Peyer's patch (tissue), 4 donors: ENCODE data around the gene MAP3K15.

ENCODE experiments used
- POLR2A ChIP-seq, 2 donors: fragments of 450-650 bp; IDR thresholded peaks; one replicate each; pipeline ENCODE4 v1.5.1; 2017; ENCODE audit warnings: antibody characterized with exemption in 2 of 2, mild to moderate bottlenecking in 2 of 2, moderate library complexity in 2 of 2
- TF ChIP-seq, protein P1 (sequence below), 6 experiments: fragments of 450-650 bp in 4 of 6; fragments of 200-600 bp in 2 of 6; sonication (generic) in 1 of 6; IDR thresholded peaks; one replicate each; pipeline ENCODE4 v1.5.1; 2017 to 2019; ENCODE audit warnings: antibody characterized with exemption in 6 of 6, mild to moderate bottlenecking in 3 of 6, moderate library complexity in 1 of 6

DNA sequence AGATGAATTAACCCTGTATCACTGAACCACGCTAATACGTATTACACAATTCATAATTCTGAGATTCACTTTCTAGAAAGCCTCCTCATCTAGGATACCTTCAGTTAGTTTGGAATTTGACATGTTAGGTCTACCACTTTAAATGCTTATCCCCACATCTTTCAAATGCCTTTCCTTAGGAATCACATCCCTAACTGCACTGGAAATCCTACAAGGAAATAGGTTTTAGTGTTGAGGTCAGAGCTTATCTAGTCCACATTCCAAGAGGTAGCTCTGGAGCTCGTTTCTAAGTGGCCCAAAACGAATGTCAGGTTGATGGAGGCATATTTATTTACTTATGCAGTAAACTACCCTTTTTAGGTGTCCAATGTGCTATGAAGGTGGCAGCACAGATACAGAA lies 153.6 kb downstream of the MAP3K15 start:
- TF ChIP-seq, protein P1, sequence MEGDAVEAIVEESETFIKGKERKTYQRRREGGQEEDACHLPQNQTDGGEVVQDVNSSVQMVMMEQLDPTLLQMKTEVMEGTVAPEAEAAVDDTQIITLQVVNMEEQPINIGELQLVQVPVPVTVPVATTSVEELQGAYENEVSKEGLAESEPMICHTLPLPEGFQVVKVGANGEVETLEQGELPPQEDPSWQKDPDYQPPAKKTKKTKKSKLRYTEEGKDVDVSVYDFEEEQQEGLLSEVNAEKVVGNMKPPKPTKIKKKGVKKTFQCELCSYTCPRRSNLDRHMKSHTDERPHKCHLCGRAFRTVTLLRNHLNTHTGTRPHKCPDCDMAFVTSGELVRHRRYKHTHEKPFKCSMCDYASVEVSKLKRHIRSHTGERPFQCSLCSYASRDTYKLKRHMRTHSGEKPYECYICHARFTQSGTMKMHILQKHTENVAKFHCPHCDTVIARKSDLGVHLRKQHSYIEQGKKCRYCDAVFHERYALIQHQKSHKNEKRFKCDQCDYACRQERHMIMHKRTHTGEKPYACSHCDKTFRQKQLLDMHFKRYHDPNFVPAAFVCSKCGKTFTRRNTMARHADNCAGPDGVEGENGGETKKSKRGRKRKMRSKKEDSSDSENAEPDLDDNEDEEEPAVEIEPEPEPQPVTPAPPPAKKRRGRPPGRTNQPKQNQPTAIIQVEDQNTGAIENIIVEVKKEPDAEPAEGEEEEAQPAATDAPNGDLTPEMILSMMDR (IDR thresholded peaks at IDR 0.05) = no peak
- no peak for TF ChIP-seq POLR2A (IDR thresholded peaks at IDR 0.05)
